CD4-positive, alpha-beta T cell (primary cell): ENCODE data around the gene GPR137B. TPM values are rescaled to one million over a fixed set of nuclear protein-coding genes. Genes with fewer than 3 reads are reported as not detected.

ENCODE experiments used
- ATAC-seq: fragments of 200-7000 bp; cut with Tn5 transposase; one replicate; pipeline ENCODE4 v1.10.0; 2022; ENCODE audit warnings: mild to moderate bottlenecking; ENCODE audit not compliant: poor library complexity
- CTCF ChIA-PET: fragments of 350-600 bp; sonication (Branson Sonifier 250); formaldehyde crosslinking; loops from one replicate; lab custom pipeline; 2021; ENCODE audit warnings: antibody characterized with exemption, inconsistent platforms; lab: Charles Lee
- POLR2A ChIA-PET: fragments of 350-600 bp; sonication (Branson Sonifier 250); formaldehyde crosslinking; loops from one replicate; lab custom pipeline; 2021; ENCODE audit warnings: antibody characterized with exemption, inconsistent platforms; lab: Charles Lee
- DNase-seq, 14 experiments: peaks; one replicate each; pipeline ENCODE4 v3.0.0-alpha.2; 2013 to 2020; ENCODE audit warnings: mixed read lengths in 2 of 14
- H3K27ac ChIP-seq, 2 donors: one replicate each; pipeline versions ENCODE4 v1.5.1 to v1.7.0; 2013; ENCODE audit warnings: low read length in 2 of 2, low read depth in 1 of 2, mild to moderate bottlenecking in 1 of 2
- H3K27me3 ChIP-seq, 2 experiments: 1 replicate in 1 of 2; 2 replicates in 1 of 2; pipeline versions ENCODE4 v1.6.1 to v1.7.0; 2013; ENCODE audit warnings: low read length in 2 of 2, control low read depth in 1 of 2, mild to moderate bottlenecking in 1 of 2, moderate library complexity in 1 of 2; ENCODE audit not compliant: insufficient read depth in 2 of 2, control insufficient read depth in 1 of 2
- H3K36me3 ChIP-seq: one replicate; pipeline ENCODE4 v1.6.1; 2013; ENCODE audit warnings: low read length, control low read depth; ENCODE audit not compliant: insufficient read depth
- H3K4me1 ChIP-seq: one replicate; pipeline ENCODE4 v1.6.1; 2013; ENCODE audit warnings: low read length, control low read depth; ENCODE audit not compliant: insufficient read depth
- H3K4me3 ChIP-seq: one replicate; pipeline ENCODE4 v1.5.1; 2013; ENCODE audit warnings: mild to moderate bottlenecking, low read length, moderate library complexity
- H3K9me3 ChIP-seq, 2 experiments: 1 replicate in 1 of 2; 2 replicates in 1 of 2; pipeline versions ENCODE4 v1.6.1 to v1.7.0; 2013; ENCODE audit warnings: low read length in 2 of 2, mild to moderate bottlenecking in 2 of 2, control low read depth in 1 of 2, moderate library complexity in 1 of 2; ENCODE audit not compliant: control insufficient read depth in 1 of 2, insufficient read depth in 1 of 2
- H3K27ac Mint-ChIP-seq: one replicate; pipeline ENCODE4 v1.8.0; 2020; ENCODE audit warnings: mixed read lengths
- H3K27me3 Mint-ChIP-seq: one replicate; pipeline ENCODE4 v1.8.0; 2021; ENCODE audit warnings: mixed read lengths
- H3K36me3 Mint-ChIP-seq: one replicate; pipeline ENCODE4 v1.8.0; 2021; ENCODE audit warnings: low read depth, mixed read lengths
- H3K4me1 Mint-ChIP-seq: one replicate; pipeline ENCODE4 v1.8.0; 2021; ENCODE audit warnings: low read depth, mixed read lengths
- H3K4me3 Mint-ChIP-seq: one replicate; pipeline ENCODE4 v1.8.0; 2020; ENCODE audit warnings: mild to moderate bottlenecking, mixed read lengths
- H3K9me3 Mint-ChIP-seq: one replicate; pipeline ENCODE4 v1.8.0; 2020; ENCODE audit warnings: mixed read lengths
- intact Hi-C, 2 experiments: fragments of 100-400 bp; cut with DNase I in 1 of 2; cut with micrococcal nuclease in 1 of 2; formaldehyde crosslinking; loops; one replicate each; pipeline versions ENCODE4 v1.15.1 to v1.9.0; 2023 to 2025; cut with DNase I, micrococcal nuclease
- total RNA-seq, 174 experiments: library from RNA in 2 of 174; stranded (reverse) in 2 of 174; gene quantifications; one replicate each; pipeline ENCODE4 v1.2.3 and lab custom pipeline; 2021 to 2026
- TF ChIP-seq, protein P1 (sequence below): fragments of 200-600 bp; IDR thresholded peaks from one replicate; pipeline ENCODE4 v1.8.0; 2022; ENCODE audit warnings: antibody characterized with exemption, mild to moderate bottlenecking

The GPR137B gene
- total RNA-seq, 2 experiments from 2014 or later: 6.3 to 7.4 TPM

DNA sequence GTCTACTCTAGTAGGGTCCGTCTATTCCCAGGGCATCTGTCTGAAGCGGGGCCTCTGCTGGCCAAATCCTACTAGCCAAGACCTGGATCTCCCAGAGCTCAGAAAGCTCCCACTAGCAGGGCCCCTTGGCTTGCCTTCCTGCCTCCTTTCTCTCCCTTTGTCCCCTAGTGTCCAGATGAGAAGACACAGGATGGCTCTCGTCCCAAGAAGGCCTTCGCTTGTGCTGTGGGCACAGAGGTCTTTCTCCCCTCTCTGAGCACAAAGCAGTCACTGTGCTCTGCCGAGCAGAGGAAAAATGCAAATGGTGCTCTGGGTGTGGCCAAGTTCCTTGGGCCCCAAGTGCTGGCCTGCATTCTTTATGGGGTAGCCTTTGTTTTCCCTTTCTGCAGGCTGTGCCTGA lies 13.0 kb upstream of the GPR137B start:
- TF ChIP-seq, protein P1, sequence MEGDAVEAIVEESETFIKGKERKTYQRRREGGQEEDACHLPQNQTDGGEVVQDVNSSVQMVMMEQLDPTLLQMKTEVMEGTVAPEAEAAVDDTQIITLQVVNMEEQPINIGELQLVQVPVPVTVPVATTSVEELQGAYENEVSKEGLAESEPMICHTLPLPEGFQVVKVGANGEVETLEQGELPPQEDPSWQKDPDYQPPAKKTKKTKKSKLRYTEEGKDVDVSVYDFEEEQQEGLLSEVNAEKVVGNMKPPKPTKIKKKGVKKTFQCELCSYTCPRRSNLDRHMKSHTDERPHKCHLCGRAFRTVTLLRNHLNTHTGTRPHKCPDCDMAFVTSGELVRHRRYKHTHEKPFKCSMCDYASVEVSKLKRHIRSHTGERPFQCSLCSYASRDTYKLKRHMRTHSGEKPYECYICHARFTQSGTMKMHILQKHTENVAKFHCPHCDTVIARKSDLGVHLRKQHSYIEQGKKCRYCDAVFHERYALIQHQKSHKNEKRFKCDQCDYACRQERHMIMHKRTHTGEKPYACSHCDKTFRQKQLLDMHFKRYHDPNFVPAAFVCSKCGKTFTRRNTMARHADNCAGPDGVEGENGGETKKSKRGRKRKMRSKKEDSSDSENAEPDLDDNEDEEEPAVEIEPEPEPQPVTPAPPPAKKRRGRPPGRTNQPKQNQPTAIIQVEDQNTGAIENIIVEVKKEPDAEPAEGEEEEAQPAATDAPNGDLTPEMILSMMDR: no peak
- Mint-ChIP-seq H3K27ac (no peak overlapping the region), H3K9me3 (no peaks in the 10 kb centered on the region), H3K4me3 (no peak overlapping the region), H3K36me3 (no peaks in the 10 kb centered on the region), H3K27me3 (peaks cover 18% of the 10 kb centered on the region), H3K4me1 (no peaks in the 10 kb centered on the region)
- CTCF ChIA-PET: no interaction called here
- DNase-seq (no peak), ATAC-seq (no peak)
- H3K4me1 ChIP-seq: no peaks in the 10 kb centered on the region
- H3K36me3 ChIP-seq: no peaks in the 10 kb centered on the region
- H3K9me3 ChIP-seq: no peaks in the 10 kb centered on the region
- intact Hi-C loops: no loop called here
- H3K4me3 ChIP-seq: no peak overlapping the region
- peaks cover 0 to 7% of the 10 kb centered on the region in 2 experiments for H3K27me3 ChIP-seq
- H3K27ac ChIP-seq: no peak overlapping the region
- POLR2A ChIA-PET: no interaction called here

GRCh38 chr1:236130372-236130771 lies 12.0 kb upstream of the GPR137B start:
- no peaks in the 10 kb centered on the region for H3K9me3 ChIP-seq
- no peaks in the 10 kb centered on the region for H3K36me3 ChIP-seq
- no peak overlapping the region for H3K27ac ChIP-seq
- DNase-seq: no peak
- H3K27me3 ChIP-seq: peaks cover 0 to 12% of the 10 kb centered on the region in 2 experiments
- ChIA-PET CTCF (no interaction called here), POLR2A (no interaction called here)
- TF ChIP-seq, protein P1: no peak
- no peak overlapping the region for H3K4me3 ChIP-seq
- no peaks in the 10 kb centered on the region for H3K9me3 Mint-ChIP-seq
- H3K4me3 Mint-ChIP-seq: no peak overlapping the region
- no peaks in the 10 kb centered on the region for H3K4me1 ChIP-seq
- ATAC-seq: no peak
- H3K36me3 Mint-ChIP-seq: no peaks in the 10 kb centered on the region
- no peak overlapping the region for H3K27ac Mint-ChIP-seq
- peaks cover 27% of the 10 kb centered on the region for H3K27me3 Mint-ChIP-seq
- intact Hi-C loops: no loop called here
- no peaks in the 10 kb centered on the region for H3K4me1 Mint-ChIP-seq

DNA sequence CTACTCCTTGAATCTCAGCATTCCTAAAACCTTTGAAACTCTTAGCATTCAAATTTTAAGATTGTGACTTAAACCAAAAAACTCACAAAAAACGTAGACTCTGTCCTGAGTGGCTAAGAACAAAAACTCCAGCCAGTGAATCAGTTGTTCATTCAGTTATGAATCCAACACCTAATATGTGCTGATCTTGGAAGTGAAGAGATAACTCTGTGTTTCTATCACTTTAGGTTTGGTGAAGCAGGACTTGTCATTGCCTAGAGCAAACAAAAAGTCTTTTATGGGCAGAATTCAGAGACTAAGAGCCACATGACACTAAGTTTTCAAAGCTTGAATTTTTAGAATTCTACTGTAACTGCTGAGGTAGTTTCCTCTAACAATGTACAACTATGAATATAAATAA lies 10.4 kb upstream of the GPR137B start:
- Histone ChIP-seq H3K36me3 (no peaks in the 10 kb centered on the region), H3K9me3 (no peaks in the 10 kb centered on the region), H3K4me3 (no peak overlapping the region), H3K27me3 (peaks cover 0 to 13% of the 10 kb centered on the region in 2 experiments), H3K27ac (no peak overlapping the region), H3K4me1 (no peaks in the 10 kb centered on the region)
- Mint-ChIP-seq H3K4me3 (no peak overlapping the region), H3K27ac (no peak overlapping the region), H3K4me1 (no peaks in the 10 kb centered on the region), H3K36me3 (no peaks in the 10 kb centered on the region), H3K27me3 (peaks cover 36% of the 10 kb centered on the region), H3K9me3 (no peaks in the 10 kb centered on the region)
- POLR2A ChIA-PET: no interaction called here
- CTCF ChIA-PET: interaction anchor here (0.5 kb wide), 1 partner anchor 1967 kb away, joined by 3 read pairs; no protein-coding TSS in a partner anchor
- ATAC-seq (no peak), DNase-seq (no peak)
- TF ChIP-seq, protein P1: no peak
- intact Hi-C loops: no loop called here
